HG03575 (cell line): ENCODE results near the gene TANC1.

Experiments
- ATAC-seq: cut with Tn5 transposase; IDR thresholded peaks from one replicate; pipeline ENCODE4 v1.9.1; 2021; ENCODE audit not compliant: unreplicated experiment, insufficient number of reproducible peaks, low FRiP score; ENCODE audit errors: extremely low read depth

The TANC1 gene

GRCh38 chr2:159071190-159071915, 102.9 kb downstream of the TANC1 start:
- ATAC-seq, result no peak

- ATAC-seq, result no peak
Observed at GRCh38 chr2:159072795-159073194, 104.4 kb downstream of the TANC1 start.

DNA sequence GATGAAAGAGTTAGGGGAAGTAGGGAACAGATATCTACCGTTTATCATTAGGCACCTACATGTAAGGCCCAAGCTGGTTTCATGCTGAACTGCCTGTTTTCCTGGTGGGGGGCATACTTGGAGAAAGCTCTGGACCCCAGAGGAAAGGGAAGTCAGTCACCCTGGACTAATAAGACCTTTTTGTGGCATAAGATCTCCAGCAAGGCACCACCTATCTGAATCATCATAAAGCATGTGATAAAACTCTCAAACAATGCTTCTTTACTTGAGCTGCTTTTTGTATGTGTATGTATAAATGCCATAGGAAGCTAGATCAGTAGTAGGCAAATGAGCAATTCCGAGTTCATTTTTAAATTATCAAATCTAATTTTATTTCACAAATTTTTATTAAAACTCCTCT, 104.8 kb downstream of the TANC1 start:
- ATAC-seq, result no peak

DNA sequence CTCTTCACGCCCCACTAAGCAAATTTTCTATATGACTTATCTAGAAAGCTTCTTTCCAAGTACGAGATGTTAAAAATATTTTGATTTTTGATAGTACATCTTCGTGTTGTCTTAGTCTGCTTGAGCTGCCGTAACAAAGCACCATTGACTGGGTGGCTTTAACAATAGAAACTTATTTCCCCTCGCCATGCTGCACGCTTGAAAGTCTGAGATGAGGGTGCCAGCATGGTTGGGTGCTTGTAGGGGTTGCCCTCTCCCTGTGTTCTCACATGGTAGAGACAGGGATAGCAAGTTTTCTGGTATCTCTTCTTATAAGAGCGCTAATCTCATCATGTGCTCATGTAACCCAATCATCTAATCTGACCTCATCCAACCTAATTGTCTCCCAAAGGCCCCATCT, 106.2 kb downstream of the TANC1 start:
- ATAC-seq, result no peak

GRCh38 chr2:159075727-159076126, 107.3 kb downstream of the TANC1 start:
- no peak for ATAC-seq

DNA sequence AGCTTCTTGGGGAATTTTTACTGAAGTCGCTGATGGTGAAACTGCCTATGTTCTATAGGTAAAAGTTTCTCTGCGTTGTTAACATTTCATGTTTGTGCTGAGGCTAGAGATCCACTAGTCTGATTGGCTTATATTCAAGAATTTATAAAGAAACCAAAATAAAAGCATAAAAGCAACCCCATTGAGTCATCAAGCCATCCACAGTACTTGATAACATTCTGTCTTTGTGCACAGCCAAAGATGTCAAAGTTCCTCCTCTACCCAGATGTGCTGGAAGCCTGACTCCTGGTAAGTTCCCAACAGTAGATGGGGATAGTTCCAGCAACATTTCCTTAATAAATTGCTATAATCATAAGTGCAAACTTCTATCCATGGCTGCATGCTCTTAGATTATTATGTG, 107.8 kb downstream of the TANC1 start:
- no peak for ATAC-seq

DNA sequence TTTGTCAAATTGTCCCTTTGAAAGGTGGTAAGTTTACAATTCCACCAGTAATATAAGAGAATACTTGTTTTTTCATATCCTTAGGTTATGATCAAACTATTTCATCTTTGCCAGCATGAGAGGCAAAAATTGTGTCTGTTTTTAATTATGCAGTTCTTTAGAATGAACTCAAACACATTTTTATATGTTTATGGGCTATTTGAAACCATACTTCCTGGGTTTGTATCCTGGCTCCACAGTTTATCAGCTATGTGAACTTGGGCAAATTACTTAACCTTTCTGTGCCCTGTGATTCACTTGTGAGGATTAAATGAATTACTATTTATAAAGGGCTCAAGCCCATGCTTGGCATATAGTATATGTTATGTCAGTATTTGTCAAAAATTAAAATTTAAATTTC, 109.4 kb downstream of the TANC1 start:
- ATAC-seq, result no peak

DNA sequence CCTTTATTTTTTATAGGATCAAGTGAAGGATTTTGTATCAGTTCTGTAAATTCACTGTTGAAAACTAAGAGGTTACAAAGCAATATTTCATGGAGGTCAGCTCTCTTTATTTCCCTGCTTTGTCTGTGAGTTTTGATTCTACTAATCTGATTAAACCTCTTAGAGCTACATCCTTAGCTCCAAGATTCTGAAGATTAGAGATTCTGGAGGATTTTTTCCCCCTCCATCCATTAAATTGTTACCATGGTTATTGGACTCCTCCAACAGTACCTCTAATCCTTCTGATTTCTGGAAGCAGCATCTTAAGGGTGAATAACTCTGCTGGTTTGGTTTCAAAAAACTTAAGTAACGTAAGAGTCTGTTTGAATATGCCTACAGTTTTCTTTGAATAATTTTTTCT, 110.0 kb downstream of the TANC1 start:
- ATAC-seq, result no peak

DNA sequence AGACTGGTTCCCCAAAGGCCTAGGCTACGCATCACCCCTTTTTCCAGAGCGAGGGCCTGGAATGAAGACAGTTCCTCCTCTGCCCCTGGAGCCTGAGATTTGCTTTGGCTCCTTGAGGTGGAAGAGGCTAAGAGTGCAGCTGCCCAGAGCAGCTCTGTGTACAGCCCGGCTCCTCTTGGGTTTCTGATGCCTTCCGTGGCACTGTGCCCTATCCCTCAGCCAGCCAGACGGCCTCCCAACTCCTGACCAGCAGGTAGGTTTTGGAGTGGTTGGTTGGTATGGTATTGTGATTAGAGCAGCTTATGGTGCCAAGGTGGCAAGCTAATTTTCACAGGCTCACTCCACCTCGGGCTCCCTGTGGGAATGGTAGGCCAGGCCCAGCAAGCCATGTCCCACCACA, 112.2 kb downstream of the TANC1 start:
- no peak for ATAC-seq

DNA sequence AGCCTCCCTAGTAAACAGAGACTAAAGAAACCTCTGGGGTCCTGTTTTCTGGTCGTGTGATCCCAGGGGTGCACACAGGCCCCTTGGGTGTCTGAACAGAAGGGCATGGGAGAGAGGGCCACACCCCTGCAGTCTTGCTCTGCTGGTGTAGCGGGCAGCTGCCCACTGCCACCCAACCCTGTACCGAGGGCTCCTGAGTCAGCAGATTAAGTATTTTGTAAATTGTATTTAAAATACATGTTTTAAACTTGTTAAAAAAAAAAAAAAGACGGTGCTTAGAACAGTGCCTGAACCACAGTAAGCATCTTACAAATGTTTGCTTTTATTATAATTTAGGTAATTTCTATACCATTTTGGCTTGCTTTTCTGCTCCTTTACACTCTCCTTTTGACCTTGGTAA, 113.7 kb downstream of the TANC1 start:
- no peak for ATAC-seq

DNA sequence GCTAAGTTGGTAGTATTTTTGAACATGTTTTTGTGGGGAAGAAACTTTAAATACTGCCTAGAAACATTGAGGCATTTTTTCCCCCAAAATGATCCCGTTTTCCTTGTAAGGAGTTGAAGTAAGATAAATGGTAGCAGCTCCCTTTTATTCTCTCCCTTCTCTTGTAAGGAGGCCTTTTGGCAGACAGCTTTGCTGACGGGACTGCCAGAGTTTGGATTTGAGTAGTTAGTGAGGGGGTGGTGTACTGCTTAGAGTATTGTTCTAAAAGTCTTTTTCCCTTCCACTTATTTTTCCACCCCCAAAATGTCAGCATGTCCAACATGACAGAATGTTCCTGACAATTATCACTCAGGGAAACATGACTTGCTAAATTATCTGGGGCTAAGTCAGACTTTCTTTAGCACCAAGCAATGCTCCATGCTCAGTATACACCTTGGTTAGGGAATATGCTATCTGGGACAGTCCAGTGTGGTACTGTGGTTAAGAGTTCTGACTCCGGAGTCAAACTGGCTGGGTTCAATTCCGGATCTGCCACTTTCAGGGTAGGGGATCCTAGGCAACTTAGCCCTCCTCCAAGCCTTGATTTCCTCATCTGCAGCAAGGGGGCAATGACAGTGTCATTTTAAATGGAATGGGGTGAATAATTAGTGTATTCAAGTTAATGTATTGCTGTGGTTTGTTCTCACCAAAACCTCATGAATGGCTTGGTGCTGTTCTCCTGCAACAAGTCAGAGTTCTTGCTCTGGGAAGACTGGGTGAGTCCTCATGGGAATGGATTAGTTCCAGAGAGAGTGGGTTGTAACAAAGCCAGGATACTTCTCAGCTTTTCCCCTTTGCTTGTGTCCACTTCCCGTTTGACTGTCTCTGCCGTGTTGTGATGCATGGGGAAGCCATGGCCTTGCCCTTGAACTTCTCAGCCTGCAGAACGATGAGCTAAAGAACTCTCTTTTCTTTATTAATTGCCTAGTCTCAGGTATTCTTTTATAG, 116.2 kb downstream of the TANC1 start:
- ATAC-seq, result no peak

- no peak for ATAC-seq
Observed at GRCh38 chr2:159086342-159086741, 117.9 kb downstream of the TANC1 start.

- no peak for ATAC-seq
Observed at GRCh38 chr2:159086826-159087225, 118.4 kb downstream of the TANC1 start.

GRCh38 chr2:159088906-159089305, 120.5 kb downstream of the TANC1 start:
- no peak for ATAC-seq

GRCh38 chr2:159089543-159089942, 121.1 kb downstream of the TANC1 start:
- ATAC-seq, result no peak

DNA sequence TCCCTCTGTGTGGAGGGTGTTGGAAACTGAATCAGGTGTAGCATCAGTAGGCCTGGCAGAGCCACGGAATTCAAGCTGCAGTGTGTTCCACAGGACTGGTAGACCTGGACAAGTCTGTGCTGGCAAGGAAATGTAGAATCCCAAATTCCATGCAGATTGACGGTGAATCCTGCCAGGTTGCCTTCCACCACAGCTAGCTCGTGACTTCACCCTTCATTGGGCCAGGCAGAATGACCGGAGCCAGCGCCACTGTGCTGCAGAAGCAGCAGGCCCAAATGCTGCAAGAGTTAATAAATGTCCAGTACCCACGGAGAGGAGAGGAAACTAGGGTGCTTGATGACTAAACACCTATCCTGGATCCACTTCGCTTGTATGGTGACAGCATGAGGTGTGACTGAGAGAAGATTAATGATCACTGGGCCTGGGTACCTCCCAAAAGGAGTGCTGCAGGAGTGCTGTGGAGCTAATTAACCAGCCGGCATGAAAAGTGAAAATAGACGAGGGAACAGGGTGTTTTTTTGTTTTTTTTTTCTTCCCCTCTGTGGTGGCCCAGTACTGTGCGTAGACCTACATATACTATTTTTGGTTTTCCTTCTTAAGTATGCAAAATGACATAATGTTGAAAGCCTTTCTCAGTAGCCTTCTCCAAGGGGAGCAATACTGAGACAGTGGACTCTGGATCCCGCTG, 122.2 kb downstream of the TANC1 start:
- ATAC-seq, result peak; percentile 54

DNA sequence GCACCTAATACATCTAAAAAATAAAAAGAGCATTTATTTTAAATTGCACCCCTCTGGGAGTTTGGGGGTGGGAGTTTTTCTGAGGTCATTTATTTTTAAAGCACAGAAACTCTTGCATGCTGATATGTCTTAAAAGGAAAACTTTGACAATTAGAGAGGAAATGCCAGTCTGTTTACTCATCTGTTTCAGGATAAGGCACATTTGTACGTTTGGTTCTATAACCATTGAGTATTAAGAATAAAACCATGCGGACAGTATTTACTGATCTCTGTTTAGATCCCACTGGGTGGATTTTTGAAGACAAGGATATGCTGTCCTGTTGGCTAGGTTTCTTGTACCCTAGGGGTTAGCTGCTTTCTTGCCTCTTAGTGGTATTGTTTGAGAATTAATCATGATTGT, 122.9 kb downstream of the TANC1 start:
- no peak for ATAC-seq

DNA sequence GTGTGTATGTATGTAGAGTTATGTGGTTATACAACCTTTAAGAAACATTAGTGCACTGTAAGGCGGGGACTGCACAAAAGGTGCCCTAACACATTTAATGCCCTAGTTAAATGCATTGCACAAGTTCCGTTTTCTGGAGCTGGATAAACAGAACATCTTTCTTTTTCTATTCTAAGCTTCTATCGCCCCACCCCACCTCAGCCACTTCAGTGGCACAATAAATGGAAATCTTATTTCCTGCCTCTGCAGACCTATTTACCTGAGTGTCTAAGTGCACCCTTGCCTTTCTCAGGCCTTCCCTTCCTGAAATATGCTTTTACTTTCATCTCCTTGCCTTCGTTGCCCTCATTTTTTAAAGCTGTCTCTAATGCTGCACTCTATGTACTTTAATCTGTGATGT, 123.5 kb downstream of the TANC1 start:
- no peak for ATAC-seq

DNA sequence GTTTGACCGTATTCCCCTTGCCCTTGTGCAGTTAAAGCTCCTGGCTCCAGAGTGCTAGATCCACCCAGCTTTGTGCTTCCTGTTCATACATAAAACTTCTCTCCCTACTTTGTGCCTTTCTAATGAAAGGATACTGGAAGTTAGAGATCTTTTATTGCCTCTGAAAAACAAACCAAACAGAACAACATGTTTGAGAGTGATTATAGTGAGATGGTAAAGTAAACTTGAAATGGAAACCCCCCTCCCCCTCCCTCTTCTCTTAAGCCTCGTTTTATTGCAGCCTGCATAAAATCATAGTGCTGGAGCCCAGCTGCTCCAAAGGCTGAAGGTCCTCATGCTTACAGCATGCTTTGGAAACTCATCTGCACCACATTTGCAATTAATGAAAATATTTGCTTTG, 125.1 kb downstream of the TANC1 start:
- ATAC-seq, result no peak
